Sigmoid colon (tissue), 7 donors: Measurements from ENCODE around the gene BCL11B. TPM values are rescaled to one million over a fixed set of nuclear protein-coding genes. Genes with fewer than 3 reads are reported as not detected.

ENCODE experiments used
- DNase-seq: peaks from one replicate; pipeline ENCODE4 v3.0.0-alpha.2; 2019
- H3K27ac ChIP-seq, 4 donors: fragments of 200-600 bp; sonication (generic); one replicate each; pipeline ENCODE4 v1.5.1; 2016 to 2019; ENCODE audit warnings: mild to moderate bottlenecking in 1 of 4
- H3K27me3 ChIP-seq, 3 donors: fragments of 200-600 bp; sonication (generic); one replicate each; pipeline ENCODE4 v1.5.1; 2019; ENCODE audit warnings: mild to moderate bottlenecking in 1 of 3
- H3K36me3 ChIP-seq, 4 donors: fragments of 200-600 bp; sonication (generic); one replicate each; pipeline ENCODE4 v1.5.1; 2016 to 2019
- H3K4me1 ChIP-seq, 4 donors: fragments of 200-600 bp; sonication (generic); one replicate each; pipeline ENCODE4 v1.5.1; 2017 to 2019
- H3K4me3 ChIP-seq, 4 donors: fragments of 200-600 bp; sonication (generic); one replicate each; pipeline ENCODE4 v1.5.1; 2017 to 2019; ENCODE audit warnings: mild to moderate bottlenecking in 2 of 4, moderate library complexity in 1 of 4
- H3K9me3 ChIP-seq, 4 donors: fragments of 200-600 bp in 3 of 4; sonication (generic) in 3 of 4; one replicate each; pipeline versions ENCODE4 v1.5.1 to v1.6.1; 2013 to 2019
- EP300 ChIP-seq, 4 donors: sonication (generic); formaldehyde crosslinking; IDR thresholded peaks; one replicate each; pipeline ENCODE4 v1.6.1; 2017; ENCODE audit warnings: antibody characterized with exemption in 4 of 4
- POLR2A ChIP-seq, 2 donors: fragments of 450-650 bp; IDR thresholded peaks; one replicate each; pipeline ENCODE4 v1.6.1; 2016; ENCODE audit warnings: antibody characterized with exemption in 2 of 2, mild to moderate bottlenecking in 2 of 2, moderate library complexity in 2 of 2
- POLR2AphosphoS5 ChIP-seq, 4 donors: sonication (generic); formaldehyde crosslinking; IDR thresholded peaks; one replicate each; pipeline ENCODE4 v1.6.1; 2017; ENCODE audit warnings: antibody characterized with exemption in 4 of 4
- WGBS, 2 donors: extraction: QIAGEN DNeasy Blood & Tissue Kit; methylation state at CpG; one replicate each; pipeline ENCODE4 v1.1.7; 2013; 5-methylcytosine and 5-hydroxymethylcytosine counted together
- intact Hi-C: fragments of 100-400 bp; cut with DNase I; formaldehyde crosslinking; loops from one replicate; pipeline ENCODE4 v1.15.1; 2023
- polyA plus RNA-seq, 3 donors: library from polyadenylated mRNA; stranded (reverse); fragments of 200-250 nt; gene quantifications; one replicate each; pipeline ENCODE4 v1.2.3, GENCODE V29; 2013
- total RNA-seq, 4 donors: library from RNA; depleted of rRNA; stranded (reverse); fragments of >200 nt; gene quantifications; one replicate each; pipeline ENCODE4 v1.1.0, GENCODE V29; 2016
- TF ChIP-seq, protein P1 (sequence below), 4 experiments: fragments of 450-650 bp in 3 of 4; fragments of 200-600 bp in 1 of 4; IDR thresholded peaks; one replicate each; pipeline ENCODE4 v1.5.1; 2016 to 2019; ENCODE audit warnings: antibody characterized with exemption in 4 of 4, mild to moderate bottlenecking in 3 of 4, moderate library complexity in 2 of 4
- donor health status: healthy with polysubstance abuse.
- donor health status: Bipolar disorder and iron deficiency.
- donor health status: healthy.

Gene BCL11B
- total and polyA plus RNA-seq, 7 donors = under 0.01 to 3.5 (median 0.23) TPM

DNA sequence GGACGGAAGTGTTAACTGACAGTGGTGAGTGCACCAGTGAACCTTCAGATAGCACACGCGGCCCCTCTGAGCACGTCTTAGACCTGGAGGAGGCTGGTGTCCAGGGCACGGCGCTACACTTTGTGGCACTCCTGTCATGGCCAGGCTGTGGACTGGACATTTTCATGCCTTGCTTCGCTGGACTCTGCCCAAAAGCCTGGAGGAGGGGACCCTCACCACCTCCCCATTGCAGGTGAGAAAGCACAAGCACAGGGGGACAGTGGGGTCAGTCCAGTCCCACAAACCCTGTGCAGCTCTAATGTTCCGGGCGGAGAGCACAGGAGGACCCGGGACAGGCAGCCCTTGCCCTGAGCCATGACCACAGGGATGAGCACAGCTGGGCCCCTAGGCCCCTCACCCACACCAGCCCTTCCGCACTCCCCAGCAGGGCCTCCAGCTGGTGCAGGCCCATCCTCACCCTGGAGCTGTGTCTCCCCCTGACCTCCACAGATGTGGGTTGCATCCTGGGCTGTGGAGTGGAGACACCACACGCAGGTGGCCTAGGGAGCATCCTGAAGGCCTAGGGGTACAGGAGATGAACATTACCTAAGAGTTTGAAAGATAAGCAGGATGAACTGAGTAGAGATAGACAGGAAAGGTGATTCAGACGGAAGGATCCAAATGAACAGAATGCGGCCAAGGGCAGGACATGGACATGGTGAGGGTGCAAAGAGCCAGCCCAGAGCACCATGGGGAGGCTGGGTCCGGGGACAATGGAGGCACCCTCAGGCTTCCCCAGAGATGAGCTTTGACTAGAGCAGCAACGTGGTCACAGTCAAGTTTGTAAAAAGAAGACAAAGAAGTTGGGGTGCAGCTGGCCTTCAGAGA is 132.8 kb downstream of the BCL11B start:
- H3K27ac ChIP-seq = no peak overlapping the region
- no peaks in the 10 kb centered on the region for H3K9me3 ChIP-seq
- WGBS, 2 donors = 91 to 92% methylated on average over 16 of the region's 16 CpGs
- H3K27me3 ChIP-seq = no peaks in the 10 kb centered on the region
- intact Hi-C loops = no loop called here
- no peak overlapping the region for H3K4me3 ChIP-seq
- H3K36me3 ChIP-seq = no peaks in the 10 kb centered on the region
- peak; percentile 42 for DNase-seq
- TF ChIP-seq POLR2AphosphoS5 (IDR thresholded peaks at IDR 0.05) (no peak), EP300 (IDR thresholded peaks at IDR 0.05) (no peak), POLR2A (IDR thresholded peaks at IDR 0.05) (no peak)
- TF ChIP-seq, protein P1, sequence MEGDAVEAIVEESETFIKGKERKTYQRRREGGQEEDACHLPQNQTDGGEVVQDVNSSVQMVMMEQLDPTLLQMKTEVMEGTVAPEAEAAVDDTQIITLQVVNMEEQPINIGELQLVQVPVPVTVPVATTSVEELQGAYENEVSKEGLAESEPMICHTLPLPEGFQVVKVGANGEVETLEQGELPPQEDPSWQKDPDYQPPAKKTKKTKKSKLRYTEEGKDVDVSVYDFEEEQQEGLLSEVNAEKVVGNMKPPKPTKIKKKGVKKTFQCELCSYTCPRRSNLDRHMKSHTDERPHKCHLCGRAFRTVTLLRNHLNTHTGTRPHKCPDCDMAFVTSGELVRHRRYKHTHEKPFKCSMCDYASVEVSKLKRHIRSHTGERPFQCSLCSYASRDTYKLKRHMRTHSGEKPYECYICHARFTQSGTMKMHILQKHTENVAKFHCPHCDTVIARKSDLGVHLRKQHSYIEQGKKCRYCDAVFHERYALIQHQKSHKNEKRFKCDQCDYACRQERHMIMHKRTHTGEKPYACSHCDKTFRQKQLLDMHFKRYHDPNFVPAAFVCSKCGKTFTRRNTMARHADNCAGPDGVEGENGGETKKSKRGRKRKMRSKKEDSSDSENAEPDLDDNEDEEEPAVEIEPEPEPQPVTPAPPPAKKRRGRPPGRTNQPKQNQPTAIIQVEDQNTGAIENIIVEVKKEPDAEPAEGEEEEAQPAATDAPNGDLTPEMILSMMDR (IDR thresholded peaks at IDR 0.05) = no peak
- H3K4me1 ChIP-seq = peaks cover 0 to 1% (median under 1%) of the 10 kb centered on the region in 4 donors

DNA sequence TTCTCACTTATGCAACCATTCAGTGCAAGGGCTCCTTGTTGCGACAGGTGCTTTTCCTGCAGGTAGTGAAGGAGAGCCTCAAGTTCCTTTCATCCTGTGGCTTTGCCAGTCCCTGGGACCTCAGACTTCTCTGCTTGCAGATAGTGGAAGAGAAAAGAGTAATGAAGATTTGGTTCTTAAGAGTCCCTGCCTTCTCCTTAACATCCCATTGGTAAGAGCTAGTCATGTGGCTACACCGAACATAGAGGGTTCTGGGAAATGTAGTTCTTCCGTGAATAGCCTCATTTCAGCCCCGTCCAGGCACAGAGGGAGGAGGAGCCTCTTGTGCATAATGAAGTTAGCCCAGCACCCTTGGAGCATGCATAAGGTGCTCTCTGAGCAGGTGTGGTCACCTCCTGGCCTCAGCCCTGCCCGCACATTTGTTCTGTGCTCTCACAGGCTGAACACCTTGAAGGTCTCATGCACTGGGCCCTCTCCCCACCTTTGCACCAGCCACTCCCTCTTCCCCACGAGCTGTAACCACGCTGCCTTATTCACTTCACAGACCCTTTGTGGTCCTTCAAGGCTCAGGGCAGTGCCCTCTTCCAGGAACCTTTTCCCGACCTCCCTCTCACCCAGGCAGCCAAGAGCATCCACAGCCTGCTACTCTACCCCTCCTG is 134.0 kb downstream of the BCL11B start:
- intact Hi-C loops = no loop called here
- no peaks in the 10 kb centered on the region for H3K36me3 ChIP-seq
- peak; percentile 47 for DNase-seq
- TF ChIP-seq POLR2A (IDR thresholded peaks at IDR 0.05) = no peak
- TF ChIP-seq, protein P1 (IDR thresholded peaks at IDR 0.05) = no peak
- TF ChIP-seq POLR2AphosphoS5 (IDR thresholded peaks at IDR 0.05) = no peak
- TF ChIP-seq EP300 (IDR thresholded peaks at IDR 0.05) = no peak
- no peak overlapping the region for H3K4me3 ChIP-seq
- H3K27ac ChIP-seq = no peak overlapping the region
- H3K4me1 ChIP-seq = peaks cover 0 to 13% (median 11%) of the 10 kb centered on the region in 4 donors
- 62 to 72% methylated on average over 8 of the region's 8 CpGs for WGBS, 2 donors
- H3K27me3 ChIP-seq = no peaks in the 10 kb centered on the region
- H3K9me3 ChIP-seq = no peaks in the 10 kb centered on the region

DNA sequence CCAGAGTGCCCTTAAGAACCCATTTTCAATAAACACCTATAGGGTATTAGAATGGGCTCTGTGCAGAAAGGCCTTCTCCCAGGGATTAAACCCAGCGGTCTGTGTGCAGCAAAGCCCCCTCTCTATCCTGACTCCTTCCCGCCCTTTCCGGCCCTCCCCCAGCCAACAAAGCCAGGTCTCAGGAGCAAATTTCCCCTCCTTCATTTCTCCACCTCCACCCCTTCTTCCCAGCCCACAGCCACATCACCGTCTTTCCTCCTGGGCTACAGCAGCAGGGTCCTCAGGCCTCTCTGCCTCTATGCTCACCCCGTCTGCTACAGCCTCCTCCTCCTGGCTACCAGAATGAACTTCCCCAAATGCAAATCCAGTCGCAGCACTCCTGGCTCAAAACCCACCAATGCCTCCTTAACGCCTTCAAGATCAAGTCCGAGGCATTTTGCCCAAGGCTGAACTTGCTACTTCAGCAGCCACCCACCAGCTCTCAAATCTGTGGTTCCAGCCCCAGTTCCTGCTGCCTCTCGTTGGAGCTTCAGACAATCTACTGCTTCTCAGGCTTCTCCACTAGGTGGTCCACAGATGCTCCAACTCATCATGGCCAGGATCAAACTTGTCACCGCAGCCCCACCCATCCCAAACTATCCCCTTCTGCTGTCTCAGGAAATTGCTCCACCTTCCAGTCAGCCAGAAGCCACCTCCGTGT is 134.8 kb downstream of the BCL11B start:
- Histone ChIP-seq H3K27me3 (no peaks in the 10 kb centered on the region), H3K9me3 (no peaks in the 10 kb centered on the region), H3K36me3 (no peaks in the 10 kb centered on the region), H3K4me1 (peaks cover 0 to 17% (median 15%) of the 10 kb centered on the region in 4 donors), H3K27ac (no peak overlapping the region), H3K4me3 (no peak overlapping the region)
- no peak for TF ChIP-seq POLR2A (IDR thresholded peaks at IDR 0.05)
- no peak for TF ChIP-seq POLR2AphosphoS5 (IDR thresholded peaks at IDR 0.05)
- no peak for TF ChIP-seq EP300 (IDR thresholded peaks at IDR 0.05)
- TF ChIP-seq, protein P1 (IDR thresholded peaks at IDR 0.05) = no peak
- peak; percentile 24 for DNase-seq
- intact Hi-C loops = no loop called here
- 75 to 88% methylated on average over 11 of the region's 11 CpGs for WGBS, 2 donors

DNA sequence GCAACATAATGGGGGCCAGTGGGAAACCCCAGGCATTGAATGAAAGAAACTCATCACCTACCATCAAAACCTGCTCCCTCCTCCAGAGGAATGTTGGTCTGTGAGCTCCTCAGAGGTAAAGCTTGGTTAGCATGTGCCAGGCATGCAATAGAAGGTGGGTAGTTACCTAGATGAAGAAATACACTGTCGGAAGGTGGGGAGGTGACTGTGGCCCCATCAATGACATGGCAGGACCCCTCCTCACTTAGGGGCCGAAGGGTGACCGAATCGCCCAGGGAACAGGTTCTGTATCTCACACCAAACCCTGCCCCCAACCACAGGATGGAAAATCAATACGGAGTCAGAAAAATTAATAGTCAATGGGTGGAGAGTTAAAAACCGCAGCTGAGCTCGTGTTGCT is 135.6 kb downstream of the BCL11B start:
- H3K4me1 ChIP-seq = peaks cover 0 to 17% (median 15%) of the 10 kb centered on the region in 4 donors
- H3K27me3 ChIP-seq = no peaks in the 10 kb centered on the region
- no peak overlapping the region for H3K4me3 ChIP-seq
- TF ChIP-seq POLR2AphosphoS5 (IDR thresholded peaks at IDR 0.05) = no peak
- no peak for TF ChIP-seq EP300 (IDR thresholded peaks at IDR 0.05)
- TF ChIP-seq, protein P1 (IDR thresholded peaks at IDR 0.05) = no peak
- TF ChIP-seq POLR2A (IDR thresholded peaks at IDR 0.05) = no peak
- 91 to 92% methylated on average over 7 of the region's 7 CpGs for WGBS, 2 donors
- DNase-seq = peak; percentile 48
- no peak overlapping the region for H3K27ac ChIP-seq
- intact Hi-C loops = no loop called here
- no peaks in the 10 kb centered on the region for H3K36me3 ChIP-seq
- H3K9me3 ChIP-seq = no peaks in the 10 kb centered on the region
